Measurements from ENCODE around the gene KDF1.

GRCh38 chr1:26986658-26987057 lies 26.4 kb upstream of the KDF1 start:
- TF ChIP-seq POLR2AphosphoS5 (IDR thresholded peaks at IDR 0.05; ENCODE audit: low read depth, low read length) (no peak), CTCF (IDR thresholded peaks at IDR 0.05 in 2 of 3, conservative IDR thresholded peaks at IDR 0.05 in 1 of 3; ENCODE audit: borderline replicate concordance in 1 of 3, insufficient read depth in 1 of 3, low read depth in 2 of 3, low read length in 2 of 3) (no peak), RAD21 (IDR thresholded peaks at IDR 0.05; ENCODE audit: low read depth) (no peak), POLR2A (IDR thresholded peaks at IDR 0.05; ENCODE audit: borderline replicate concordance, extremely low read depth, insufficient read depth, insufficient read length) (no peak), ELF1 (IDR thresholded peaks at IDR 0.05; ENCODE audit: borderline replicate concordance, low read depth) (no peak), EZH2 (IDR thresholded peaks at IDR 0.05) (no peak), SRF (IDR thresholded peaks at IDR 0.05; ENCODE audit: low read depth) (no peak), YY1 (IDR thresholded peaks at IDR 0.05; ENCODE audit: extremely low read depth, insufficient replicate concordance, low read depth, low read length) (no peak), CEBPB (IDR thresholded peaks at IDR 0.05; ENCODE audit: low read depth) (no peak)
